Ovary (tissue), 9 donors: ENCODE measurements around the gene HECTD4. TPM values are rescaled to one million over a fixed set of nuclear protein-coding genes. Genes with fewer than 3 reads are reported as not detected.
"Not testable (repeated sequence)": the region's sequence is repeated elsewhere in the genome, so short reads cannot be mapped to it uniquely, and the experiment has no call there.

ENCODE experiments used
- DNase-seq, 5 donors: peaks; one replicate each; pipeline ENCODE4 v3.0.0-alpha.2; 2019 to 2020
- H3K27ac ChIP-seq, 2 donors: fragments of 200-600 bp; one replicate each; pipeline versions ENCODE4 v1.5.1 to v1.8.0; 2019 to 2022
- H3K27me3 ChIP-seq: fragments of 200-600 bp; one replicate; pipeline ENCODE4 v1.8.0; 2022
- H3K36me3 ChIP-seq: fragments of 200-600 bp; sonication (generic); one replicate; pipeline ENCODE4 v1.5.1; 2019
- H3K4me1 ChIP-seq: one replicate; pipeline ENCODE4 v1.8.1; 2013; ENCODE audit warnings: mild to moderate bottlenecking, moderate library complexity; ENCODE audit not compliant: insufficient read depth
- H3K4me3 ChIP-seq: fragments of 200-600 bp; sonication (generic); one replicate; pipeline ENCODE4 v1.5.1; 2017
- H3K9me3 ChIP-seq, 2 donors: fragments of 200-600 bp in 1 of 2; sonication (generic) in 1 of 2; one replicate each; pipeline versions ENCODE4 v1.5.1 to v1.8.1; 2013 to 2019; ENCODE audit warnings: mild to moderate bottlenecking in 1 of 2, moderate library complexity in 1 of 2
- EP300 ChIP-seq: sonication (generic); formaldehyde crosslinking; IDR thresholded peaks from one replicate; pipeline ENCODE4 v1.6.1; 2017; ENCODE audit warnings: antibody characterized with exemption
- POLR2A ChIP-seq: fragments of 450-650 bp; IDR thresholded peaks from one replicate; pipeline ENCODE4 v1.6.1; 2017; ENCODE audit warnings: antibody characterized with exemption, mild to moderate bottlenecking, moderate library complexity
- WGBS, 3 donors: extraction: QIAGEN DNeasy Blood & Tissue Kit in 1 of 3; methylation state at CpG; one replicate each; pipeline versions ENCODE4 v1.1.5 to v1.1.7; 2013 to 2017; 5-methylcytosine and 5-hydroxymethylcytosine counted together
- intact Hi-C, 4 donors: fragments of 100-400 bp; cut with DNase I; formaldehyde crosslinking; loops; one replicate each; pipeline versions ENCODE4 v1.11.0 to v1.15.1; 2022 to 2023
- polyA plus RNA-seq, 2 donors: library from polyadenylated mRNA; stranded (reverse); fragments of 200-250 nt in 1 of 2; fragments of 350-450 nt in 1 of 2; fragmentation: Illumina TruSeq in 1 of 2; extraction: RNeasy Lipid Tissue Mini Kit (QIAGEN cat#74804) in 1 of 2; gene quantifications; one replicate each; pipeline ENCODE4 v1.2.3, GENCODE V29; 2013 to 2014
- total RNA-seq, 7 donors: library from RNA; depleted of rRNA in 2 of 7; stranded (reverse); fragments of >200 nt in 2 of 7; fragmentation: NEBNext Ultra II Directional in 3 of 7; extraction: Animal tissue kit (Norgen Biotek cat#: 25700) in 3 of 7; gene quantifications; one replicate each; pipeline versions ENCODE4 v1.1.0 to v1.2.4, GENCODE V29; 2016 to 2023
- TF ChIP-seq, protein P1 (sequence below), 3 donors: fragments of 450-650 bp in 2 of 3; fragments of 200-600 bp in 1 of 3; IDR thresholded peaks; one replicate each; pipeline versions ENCODE4 v1.5.1 to v1.8.0; 2016 to 2022; ENCODE audit warnings: antibody characterized with exemption in 3 of 3, mild to moderate bottlenecking in 1 of 3
- donor health status: DM: no; HTN: no; CAD: no; lungs with moderate emphysema.
- donor health status: DM: no; HTN: no; CAD: no.
- donor health status: Bipolar disorder and iron deficiency.
- donor health status: DM: yes; HTN: yes; CAD: no.
- donor health status: DM: no; HTN: no; CAD: no.
- donor health status: DM: yes; HTN: yes; CAD: no.

HECTD4 gene
- total and polyA plus RNA-seq, 9 donors, result 12.3 to 47.3 (median 34.9) TPM

DNA sequence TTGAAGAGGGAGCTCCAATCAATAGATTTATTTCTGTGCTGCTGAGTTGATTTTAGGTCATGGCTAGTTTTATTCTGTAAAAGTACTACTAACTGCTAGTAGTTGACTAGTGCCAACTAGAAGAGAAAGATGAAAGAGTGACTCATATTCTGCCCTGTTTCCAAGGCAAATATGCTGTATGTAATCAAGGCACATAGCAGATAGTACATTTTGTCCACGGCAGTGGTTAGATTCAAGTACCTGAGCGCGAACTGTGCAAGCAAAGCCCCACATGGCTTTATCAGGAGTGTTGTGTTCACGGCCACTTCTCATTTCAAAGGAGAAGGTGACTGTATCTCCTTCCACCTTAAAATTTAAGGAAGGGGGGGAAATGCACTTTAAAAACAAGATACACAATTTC is 130.0 kb downstream of the HECTD4 start:
- intact Hi-C loops, result no loop called here
- no peaks in the 10 kb centered on the region for H3K9me3 ChIP-seq
- H3K27ac ChIP-seq, result no peak overlapping the region
- no peaks in the 10 kb centered on the region for H3K27me3 ChIP-seq
- no peak for DNase-seq
- TF ChIP-seq POLR2A (no peak), EP300 (no peak)
- TF ChIP-seq, protein P1, sequence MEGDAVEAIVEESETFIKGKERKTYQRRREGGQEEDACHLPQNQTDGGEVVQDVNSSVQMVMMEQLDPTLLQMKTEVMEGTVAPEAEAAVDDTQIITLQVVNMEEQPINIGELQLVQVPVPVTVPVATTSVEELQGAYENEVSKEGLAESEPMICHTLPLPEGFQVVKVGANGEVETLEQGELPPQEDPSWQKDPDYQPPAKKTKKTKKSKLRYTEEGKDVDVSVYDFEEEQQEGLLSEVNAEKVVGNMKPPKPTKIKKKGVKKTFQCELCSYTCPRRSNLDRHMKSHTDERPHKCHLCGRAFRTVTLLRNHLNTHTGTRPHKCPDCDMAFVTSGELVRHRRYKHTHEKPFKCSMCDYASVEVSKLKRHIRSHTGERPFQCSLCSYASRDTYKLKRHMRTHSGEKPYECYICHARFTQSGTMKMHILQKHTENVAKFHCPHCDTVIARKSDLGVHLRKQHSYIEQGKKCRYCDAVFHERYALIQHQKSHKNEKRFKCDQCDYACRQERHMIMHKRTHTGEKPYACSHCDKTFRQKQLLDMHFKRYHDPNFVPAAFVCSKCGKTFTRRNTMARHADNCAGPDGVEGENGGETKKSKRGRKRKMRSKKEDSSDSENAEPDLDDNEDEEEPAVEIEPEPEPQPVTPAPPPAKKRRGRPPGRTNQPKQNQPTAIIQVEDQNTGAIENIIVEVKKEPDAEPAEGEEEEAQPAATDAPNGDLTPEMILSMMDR (IDR thresholded peaks at IDR 0.05), result no peak
- WGBS, 3 donors, result 91 to 94% (median 93%) methylated on average over 4 of the region's 4 CpGs
- no peak overlapping the region for H3K4me3 ChIP-seq
- no peaks in the 10 kb centered on the region for H3K4me1 ChIP-seq
- no peaks in the 10 kb centered on the region for H3K36me3 ChIP-seq

DNA sequence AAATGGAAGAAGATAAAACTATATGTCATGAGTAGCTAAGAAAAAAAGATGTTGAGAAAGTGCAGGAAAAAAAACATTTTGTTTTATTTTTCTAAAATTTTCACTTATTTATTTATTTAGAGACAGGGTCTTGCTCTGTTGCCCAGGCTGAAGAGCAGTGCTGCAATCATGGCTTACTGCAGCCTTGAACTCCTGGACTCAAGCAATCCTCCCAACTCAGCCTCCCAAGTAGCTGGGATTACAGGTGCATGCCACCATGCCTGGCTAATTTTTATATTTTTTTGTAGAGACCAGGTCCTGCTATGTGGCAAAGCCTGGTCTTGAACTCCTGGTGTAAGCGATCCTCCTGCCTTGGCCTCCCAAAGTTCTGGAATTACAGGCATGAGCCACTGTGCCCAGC is 137.3 kb downstream of the HECTD4 start:
- H3K27ac ChIP-seq, H3K4me3 ChIP-seq, H3K9me3 ChIP-seq, H3K36me3 ChIP-seq, H3K4me1 ChIP-seq, H3K27me3 ChIP-seq, DNase-seq, intact Hi-C loops: not testable (repeated sequence)
- WGBS, 3 donors, result 92 to 98% (median 97%) methylated on average over 1 of the region's 1 CpG

DNA sequence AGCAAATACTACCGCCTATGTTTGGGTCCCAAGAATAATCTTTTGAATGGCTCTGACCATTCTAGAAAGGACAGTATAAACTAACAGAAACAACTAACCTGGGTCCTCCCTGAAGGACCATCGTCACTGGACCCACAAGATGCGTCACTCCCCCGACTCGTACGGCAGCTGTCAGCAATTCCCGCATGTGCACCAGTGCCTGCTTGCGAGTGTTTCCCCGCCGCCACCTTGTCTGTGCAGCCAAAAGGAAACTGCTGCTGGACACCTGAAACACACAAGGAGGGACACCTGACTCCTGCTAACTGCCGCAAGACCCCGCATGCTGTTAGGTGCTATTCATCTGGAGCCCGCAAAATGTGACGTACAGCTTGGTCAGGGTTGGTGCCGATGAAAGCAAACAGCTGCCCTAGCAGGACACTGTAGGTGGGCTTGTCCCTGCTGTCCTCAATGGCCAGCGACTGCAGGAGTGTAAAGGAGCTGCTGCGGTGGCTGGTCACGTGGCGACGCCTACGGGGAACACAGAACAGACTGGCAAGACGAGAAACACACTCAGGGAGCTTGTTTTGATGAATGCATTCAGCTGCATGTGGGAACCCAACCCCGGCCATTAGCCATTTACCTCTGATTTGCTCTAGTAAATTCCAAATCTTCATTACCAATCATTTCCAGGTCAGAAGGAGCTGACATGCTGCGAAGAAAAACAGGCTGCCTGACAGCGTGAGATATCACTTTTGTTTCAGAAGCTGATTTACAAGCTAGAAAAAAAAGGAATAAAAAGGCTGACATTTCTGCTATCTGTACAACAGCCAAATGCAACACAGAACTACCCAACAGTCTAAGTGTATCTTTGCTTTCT is 138.7 kb downstream of the HECTD4 start:
- Histone ChIP-seq H3K36me3 (no peaks in the 10 kb centered on the region), H3K27ac (no peak overlapping the region), H3K4me1 (no peaks in the 10 kb centered on the region), H3K4me3 (no peak overlapping the region), H3K9me3 (no peaks in the 10 kb centered on the region), H3K27me3 (no peaks in the 10 kb centered on the region)
- 90 to 92% (median 91%) methylated on average over 25 of the region's 25 CpGs for WGBS, 3 donors
- intact Hi-C loops, result no loop called here
- TF ChIP-seq EP300, result no peak
- TF ChIP-seq, protein P1 (IDR thresholded peaks at IDR 0.05), result no peak
- no peak for TF ChIP-seq POLR2A
- DNase-seq, result no peak

DNA sequence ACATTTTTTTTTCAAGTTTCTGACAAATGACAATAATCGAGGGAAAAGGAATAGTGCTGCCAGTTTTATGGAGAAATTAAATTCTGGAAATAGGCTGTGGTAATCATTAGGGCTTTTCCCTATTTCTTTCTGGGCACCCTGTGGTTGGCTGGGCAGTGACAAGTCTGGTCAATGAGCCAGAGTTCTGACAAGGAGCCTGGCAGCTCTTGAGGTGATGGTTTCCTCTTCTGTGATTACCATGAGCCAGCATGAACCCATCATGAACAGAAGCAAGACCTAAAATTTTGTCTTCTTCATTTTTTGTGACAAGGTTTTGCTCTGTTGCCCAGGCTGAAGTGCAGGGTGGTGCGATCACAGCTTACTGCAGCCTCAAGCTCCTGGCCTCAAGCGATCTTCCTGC is 141.1 kb downstream of the HECTD4 start:
- TF ChIP-seq, protein P1 (IDR thresholded peaks at IDR 0.05), result no peak
- TF ChIP-seq EP300 (no peak), POLR2A (no peak)
- 81 to 86% (median 83%) methylated on average over 3 of the region's 3 CpGs for WGBS, 3 donors
- Histone ChIP-seq H3K9me3 (no peaks in the 10 kb centered on the region), H3K4me1 (no peaks in the 10 kb centered on the region), H3K27ac (no peak overlapping the region), H3K27me3 (no peaks in the 10 kb centered on the region), H3K36me3 (no peaks in the 10 kb centered on the region), H3K4me3 (no peak overlapping the region)
- intact Hi-C loops, result no loop called here
- DNase-seq, result no peak

DNA sequence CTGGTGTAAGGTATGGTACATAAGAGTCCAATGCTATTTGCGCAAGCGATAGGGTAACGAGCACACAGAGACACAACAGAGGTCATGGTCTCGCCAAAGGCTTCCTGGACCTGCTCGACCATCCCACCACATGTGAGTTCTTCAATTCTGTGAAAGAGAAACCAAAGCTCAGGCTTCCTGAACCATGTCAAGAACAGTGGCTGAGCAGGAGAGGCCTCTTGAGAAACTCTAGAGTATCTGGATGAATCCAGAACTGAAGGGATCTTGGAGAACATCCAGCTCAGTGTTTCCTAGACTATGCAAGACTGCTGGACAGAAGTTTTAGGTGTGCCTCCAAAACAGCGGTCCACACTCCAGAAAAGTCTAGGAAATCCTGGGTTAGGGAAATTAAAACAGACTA is 142.3 kb downstream of the HECTD4 start:
- peaks cover 2% of the 10 kb centered on the region for H3K36me3 ChIP-seq
- H3K4me3 ChIP-seq, result no peak overlapping the region
- DNase-seq, result no peak
- H3K9me3 ChIP-seq, result no peaks in the 10 kb centered on the region
- no peak overlapping the region for H3K27ac ChIP-seq
- H3K4me1 ChIP-seq, result no peaks in the 10 kb centered on the region
- 93 to 97% (median 95%) methylated on average over 6 of the region's 6 CpGs for WGBS, 3 donors
- H3K27me3 ChIP-seq, result no peaks in the 10 kb centered on the region
- intact Hi-C loops, result no loop called here
- no peak for TF ChIP-seq POLR2A
- no peak for TF ChIP-seq EP300
- TF ChIP-seq, protein P1 (IDR thresholded peaks at IDR 0.05), result no peak
